Activated T-cell treated with anti-CD3 and anti-CD28 coated beads, Interleukin-2, amount 50 U/mL, for 4 hours (primary cell): ENCODE results near the gene NT5DC1. TPM values are rescaled to one million over a fixed set of nuclear protein-coding genes. Genes with fewer than 3 reads are reported as not detected.

Experiments
- ATAC-seq, 2 donors: fragments of 200-7000 bp; cut with Tn5 transposase; one replicate each; pipeline ENCODE4 v1.10.0; 2021
- DNase-seq: peaks from one replicate; pipeline ENCODE4 v3.0.0-alpha.2; 2020
- H3K27me3 Mint-ChIP-seq: one replicate; pipeline ENCODE4 v1.8.0; 2021; ENCODE audit warnings: low read depth, mixed read lengths
- H3K36me3 Mint-ChIP-seq: one replicate; pipeline ENCODE4 v1.8.0; 2022; ENCODE audit warnings: mixed read lengths; ENCODE audit not compliant: insufficient read depth
- H3K4me1 Mint-ChIP-seq: one replicate; pipeline ENCODE4 v1.8.0; 2021; ENCODE audit warnings: low read depth, mixed read lengths
- H3K4me3 Mint-ChIP-seq: one replicate; pipeline ENCODE4 v1.8.0; 2021; ENCODE audit warnings: mild to moderate bottlenecking, moderate library complexity, mixed read lengths
- H3K9me3 Mint-ChIP-seq: one replicate; pipeline ENCODE4 v1.8.0; 2021; ENCODE audit warnings: mixed read lengths
- total RNA-seq, 3 donors: library from RNA; stranded (reverse); gene quantifications; one replicate each; pipeline ENCODE4 v1.2.1, GENCODE V29; 2021

The NT5DC1 gene
- total RNA-seq, 3 donors from 2014 or later = 32.5 to 39.7 (median 33.8) TPM

DNA sequence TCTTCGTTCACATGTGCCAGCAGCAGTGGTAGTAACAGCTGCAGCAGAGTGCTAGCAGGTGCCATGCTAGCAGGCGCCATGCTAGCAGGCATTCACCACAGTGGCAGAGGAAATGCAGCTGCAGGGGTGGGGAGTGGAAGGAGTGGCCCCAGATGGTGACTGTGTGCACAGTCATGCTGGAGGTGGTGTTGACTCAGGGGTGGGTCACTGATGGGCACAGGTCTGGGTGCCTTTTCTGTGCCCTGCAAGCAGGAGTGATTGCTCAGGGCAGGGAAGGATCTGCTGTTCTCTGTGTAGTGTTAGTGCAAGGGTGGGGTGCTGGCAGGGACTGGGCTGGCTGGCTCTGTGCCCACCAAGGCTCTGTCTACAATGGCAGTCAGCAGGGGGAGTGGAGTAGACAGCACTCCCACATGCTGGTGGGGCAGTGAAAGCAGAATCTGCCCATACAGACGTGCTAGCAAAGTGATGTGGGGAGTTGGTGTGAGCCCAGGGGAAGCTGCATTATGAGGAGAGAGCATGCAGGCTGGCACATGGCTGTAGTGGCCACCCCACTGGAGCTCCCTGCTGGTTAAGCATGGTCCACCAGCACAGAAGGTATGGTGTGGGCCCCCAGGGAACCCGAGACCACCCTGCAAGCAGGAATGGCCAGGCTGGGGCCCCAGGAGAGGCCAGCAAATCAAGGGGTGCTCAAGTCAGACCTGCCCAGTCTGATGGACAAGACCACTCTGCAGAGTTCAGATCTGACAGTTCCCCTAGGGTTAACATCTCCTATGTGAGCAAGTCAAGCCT, 164.6 kb downstream of the NT5DC1 start:
- no peaks in the 10 kb centered on the region for H3K27me3 Mint-ChIP-seq
- H3K36me3 Mint-ChIP-seq = peaks cover 41% of the 10 kb centered on the region
- H3K9me3 Mint-ChIP-seq = peaks cover 24% of the 10 kb centered on the region
- H3K4me1 Mint-ChIP-seq = peaks cover 25% of the 10 kb centered on the region
- DNase-seq (no peak), ATAC-seq (peak; percentile 42 to 55)
- no peak overlapping the region for H3K4me3 Mint-ChIP-seq

GRCh38 chr6:116266803-116267202, 166.2 kb downstream of the NT5DC1 start:
- no peak for DNase-seq
- Mint-ChIP-seq H3K4me3 (no peak overlapping the region), H3K9me3 (peaks cover 20% of the 10 kb centered on the region), H3K36me3 (peaks cover 42% of the 10 kb centered on the region), H3K4me1 (peaks cover 19% of the 10 kb centered on the region), H3K27me3 (no peaks in the 10 kb centered on the region)
- peak in 1 of 2 donors; percentile 29 for ATAC-seq

- no peak for DNase-seq
- H3K4me3 Mint-ChIP-seq = no peak overlapping the region
- H3K27me3 Mint-ChIP-seq = no peaks in the 10 kb centered on the region
- peaks cover 31% of the 10 kb centered on the region for H3K36me3 Mint-ChIP-seq
- peak; percentile 61 to 69 for ATAC-seq
- peaks cover 8% of the 10 kb centered on the region for H3K9me3 Mint-ChIP-seq
- peaks cover 23% of the 10 kb centered on the region for H3K4me1 Mint-ChIP-seq
These were observed 167.4 kb downstream of the NT5DC1 start for GRCh38 chr6:116267836-116268588.

- Mint-ChIP-seq H3K27me3 (no peaks in the 10 kb centered on the region), H3K4me3 (no peak overlapping the region), H3K9me3 (peaks cover 4% of the 10 kb centered on the region), H3K36me3 (peaks cover 31% of the 10 kb centered on the region), H3K4me1 (peaks cover 27% of the 10 kb centered on the region)
- no peak for DNase-seq
- peak; percentile 49 to 59 for ATAC-seq
These were observed 168.1 kb downstream of the NT5DC1 start for GRCh38 chr6:116268589-116269293.

GRCh38 chr6:116271149-116271708, 170.6 kb downstream of the NT5DC1 start:
- ATAC-seq (no peak), DNase-seq (no peak)
- Mint-ChIP-seq H3K4me3 (no peak overlapping the region), H3K9me3 (no peaks in the 10 kb centered on the region), H3K27me3 (no peaks in the 10 kb centered on the region), H3K4me1 (peaks cover 38% of the 10 kb centered on the region), H3K36me3 (peaks cover 21% of the 10 kb centered on the region)

GRCh38 chr6:116277124-116277523, 176.5 kb downstream of the NT5DC1 start:
- Mint-ChIP-seq H3K4me1 (peaks cover 67% of the 10 kb centered on the region), H3K4me3 (peak overlapping the region; percentile 98), H3K36me3 (peaks cover 30% of the 10 kb centered on the region), H3K27me3 (no peaks in the 10 kb centered on the region), H3K9me3 (no peaks in the 10 kb centered on the region)
- no peak for DNase-seq
- no peak for ATAC-seq

DNA sequence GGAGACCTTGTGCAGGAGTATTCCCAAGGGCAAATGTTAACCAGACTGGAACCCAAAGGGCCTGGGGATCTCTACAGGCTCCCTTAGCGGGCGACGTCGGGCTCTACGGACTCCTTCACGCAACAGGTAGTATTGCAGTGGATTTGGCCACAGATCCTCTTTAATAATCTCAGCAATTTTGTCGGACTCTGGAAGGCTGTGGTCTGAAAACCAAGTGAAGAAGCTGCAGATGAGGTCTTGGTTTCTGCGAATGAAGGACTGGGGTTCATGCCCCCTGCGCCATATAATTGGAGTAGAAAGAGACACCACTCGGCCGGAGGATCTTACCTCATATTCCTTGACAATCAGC, 177.8 kb downstream of the NT5DC1 start:
- Mint-ChIP-seq H3K27me3 (no peaks in the 10 kb centered on the region), H3K36me3 (peaks cover 25% of the 10 kb centered on the region), H3K4me1 (peaks cover 58% of the 10 kb centered on the region), H3K9me3 (no peaks in the 10 kb centered on the region), H3K4me3 (peak overlapping the region; percentile 98)
- DNase-seq (no peak), ATAC-seq (no peak)

- ATAC-seq = peak; percentile 1 to 2
- H3K36me3 Mint-ChIP-seq = peaks cover 24% of the 10 kb centered on the region
- H3K4me3 Mint-ChIP-seq = peak overlapping the region; percentile 98
- DNase-seq = no peak
- H3K9me3 Mint-ChIP-seq = no peaks in the 10 kb centered on the region
- peaks cover 58% of the 10 kb centered on the region for H3K4me1 Mint-ChIP-seq
- no peaks in the 10 kb centered on the region for H3K27me3 Mint-ChIP-seq
These were observed 178.2 kb downstream of the NT5DC1 start for GRCh38 chr6:116278854-116279231.

DNA sequence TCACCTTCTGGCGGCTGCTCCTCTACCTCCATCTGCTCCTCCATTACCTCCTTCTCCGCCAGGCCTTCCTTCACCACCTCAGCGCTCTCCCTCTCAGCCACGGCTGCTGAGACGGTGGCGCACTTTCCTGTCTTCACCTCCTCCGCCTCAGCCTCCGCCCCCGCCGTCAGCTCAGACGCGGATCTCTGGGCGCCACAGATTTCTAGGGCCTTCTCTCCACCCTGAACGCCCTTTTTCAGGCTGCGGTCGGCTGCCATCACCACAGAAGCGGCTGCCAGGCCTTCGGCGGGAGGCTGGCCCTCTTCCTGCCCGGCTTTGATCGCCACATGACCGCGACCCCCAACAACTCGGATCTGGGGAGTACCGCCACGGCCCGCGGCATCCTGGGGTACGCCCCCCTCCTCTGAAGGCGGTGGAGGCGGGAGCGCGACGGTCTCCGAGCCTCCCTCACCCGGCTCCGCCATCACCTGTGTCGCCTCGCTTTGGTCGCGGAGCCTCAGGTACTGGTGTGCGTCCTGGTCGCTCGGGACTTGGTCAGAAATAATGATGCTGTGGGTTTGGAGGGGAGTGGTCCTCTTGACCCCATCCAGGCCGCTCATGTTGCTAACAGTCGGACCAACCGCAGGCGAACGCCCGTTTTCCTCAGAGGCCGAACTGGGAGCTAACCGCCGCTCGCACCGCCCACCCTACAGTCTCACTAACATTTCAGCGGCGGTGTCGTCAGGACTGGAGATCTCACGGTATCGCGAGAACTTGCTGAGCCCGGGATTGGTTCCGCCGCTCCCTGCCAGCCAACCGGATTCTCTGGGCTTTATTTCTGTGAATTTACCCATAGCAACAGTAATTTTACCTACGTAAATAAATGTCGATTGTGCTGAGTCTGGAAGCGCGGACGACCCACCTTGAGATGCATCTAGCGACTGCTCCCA, 178.8 kb downstream of the NT5DC1 start, which contains the start of gene TSPYL1:
TSPYL1 (minus strand) TSS at position 699 of the 929 bp plus-strand sequence; CDS start at position 599, 100 bp downstream.
- peaks cover 57% of the 10 kb centered on the region for H3K4me1 Mint-ChIP-seq
- peaks cover 24% of the 10 kb centered on the region for H3K36me3 Mint-ChIP-seq
- H3K9me3 Mint-ChIP-seq = no peaks in the 10 kb centered on the region

DNA sequence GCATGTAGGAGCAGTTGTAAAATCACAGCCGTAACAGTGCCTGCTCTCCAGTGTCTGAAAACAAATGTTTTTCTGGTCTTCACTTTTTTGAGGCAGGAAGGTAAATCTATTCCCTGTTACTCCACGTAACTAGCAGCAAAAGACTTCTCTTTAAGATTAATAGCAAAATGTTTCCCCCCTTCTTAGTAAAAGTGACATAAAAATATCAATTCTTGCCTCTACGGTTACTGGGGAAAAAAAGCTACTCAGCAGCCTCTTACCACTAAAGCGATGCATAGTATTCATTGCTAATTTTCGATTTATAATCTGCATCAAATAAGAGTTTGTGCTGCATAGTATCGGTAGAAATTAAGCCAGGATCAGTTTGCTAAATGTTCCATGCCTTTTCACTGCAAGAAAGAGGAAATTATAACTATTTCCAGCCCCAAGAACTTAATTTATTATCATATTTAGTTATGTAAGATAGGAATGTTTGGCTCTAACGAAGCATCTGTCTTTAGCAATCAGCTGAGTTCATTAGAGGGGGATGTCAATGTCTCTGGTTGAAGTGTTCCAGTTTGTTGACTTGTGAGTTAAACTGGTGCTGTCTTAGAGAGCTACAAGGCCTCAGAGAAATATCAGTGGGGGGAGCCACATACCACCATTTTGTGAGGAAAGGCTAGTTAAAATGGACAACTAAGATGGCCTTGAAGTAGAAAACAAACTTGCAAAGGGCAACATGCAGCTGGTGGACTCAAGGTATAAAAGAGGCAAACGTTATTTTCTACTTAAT, 179.7 kb downstream of the NT5DC1 start:
- Mint-ChIP-seq H3K4me1 (peaks cover 50% of the 10 kb centered on the region), H3K36me3 (peaks cover 20% of the 10 kb centered on the region), H3K27me3 (no peaks in the 10 kb centered on the region), H3K4me3 (peak overlapping the region; percentile 98), H3K9me3 (no peaks in the 10 kb centered on the region)
- no peak for DNase-seq
- ATAC-seq = no peak

More for the DNA sequence above, 178.8 kb downstream of the NT5DC1 start, which contains the start of gene TSPYL1:
- ATAC-seq (peak; percentile 95), DNase-seq (peak; percentile 92)
- no peaks in the 10 kb centered on the region for H3K27me3 Mint-ChIP-seq
- peak within 1 kb of the TSS; percentile 98 for H3K4me3 Mint-ChIP-seq

GRCh38 chr6:116280933-116281316, 180.3 kb downstream of the NT5DC1 start:
- Mint-ChIP-seq H3K36me3 (peaks cover 18% of the 10 kb centered on the region), H3K9me3 (no peaks in the 10 kb centered on the region), H3K4me3 (peak overlapping the region; percentile 98), H3K27me3 (no peaks in the 10 kb centered on the region), H3K4me1 (peaks cover 44% of the 10 kb centered on the region)
- DNase-seq (no peak), ATAC-seq (no peak)

GRCh38 chr6:116282698-116283097, 182.0 kb downstream of the NT5DC1 start:
- no peak for ATAC-seq
- H3K9me3 Mint-ChIP-seq = no peaks in the 10 kb centered on the region
- DNase-seq = no peak
- H3K27me3 Mint-ChIP-seq = no peaks in the 10 kb centered on the region
- H3K36me3 Mint-ChIP-seq = peaks cover 9% of the 10 kb centered on the region
- no peak overlapping the region for H3K4me3 Mint-ChIP-seq
- peaks cover 28% of the 10 kb centered on the region for H3K4me1 Mint-ChIP-seq

DNA sequence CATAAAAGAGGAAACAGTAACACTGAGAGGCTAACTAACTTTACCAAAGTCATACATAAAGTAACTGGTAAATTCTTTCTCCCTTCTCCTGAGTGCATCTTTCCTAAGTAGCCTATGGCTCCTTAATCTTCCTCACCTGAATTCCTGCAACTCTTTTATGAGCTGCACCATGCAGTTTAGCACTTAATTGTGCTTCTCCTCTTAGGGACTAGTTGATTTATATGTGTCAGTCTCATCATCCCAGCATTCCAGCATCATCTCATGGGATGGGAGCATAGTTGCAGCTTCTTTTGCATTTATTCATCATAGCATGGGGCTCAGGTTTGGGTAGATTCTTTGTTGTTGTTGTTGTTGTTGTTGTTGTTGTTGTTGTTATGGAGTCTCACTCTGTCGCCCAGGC, 182.5 kb downstream of the NT5DC1 start:
- no peak for DNase-seq
- Mint-ChIP-seq H3K27me3 (no peaks in the 10 kb centered on the region), H3K36me3 (peaks cover 4% of the 10 kb centered on the region), H3K9me3 (no peaks in the 10 kb centered on the region), H3K4me1 (peaks cover 24% of the 10 kb centered on the region), H3K4me3 (no peak overlapping the region)
- no peak for ATAC-seq
